HT1080 (cell line): ENCODE data around the gene NTSR1. TPM values are rescaled to one million over a fixed set of nuclear protein-coding genes. Genes with fewer than 3 reads are reported as not detected.

Experiments used
- DNase-seq: peaks from one replicate; pipeline ENCODE4 v3.0.0-alpha.2; 2015; ENCODE audit warnings: low read depth
- total RNA-seq: library from RNA; depleted of rRNA; stranded (reverse); fragments of >200 nt; shearing (Covaris generic); gene quantifications from 2 replicates; pipeline ENCODE4 v1.2.3, GENCODE V29; 2014

Gene NTSR1
- total RNA-seq, 1 experiment from 2014 or later: 0.19 TPM

DNA sequence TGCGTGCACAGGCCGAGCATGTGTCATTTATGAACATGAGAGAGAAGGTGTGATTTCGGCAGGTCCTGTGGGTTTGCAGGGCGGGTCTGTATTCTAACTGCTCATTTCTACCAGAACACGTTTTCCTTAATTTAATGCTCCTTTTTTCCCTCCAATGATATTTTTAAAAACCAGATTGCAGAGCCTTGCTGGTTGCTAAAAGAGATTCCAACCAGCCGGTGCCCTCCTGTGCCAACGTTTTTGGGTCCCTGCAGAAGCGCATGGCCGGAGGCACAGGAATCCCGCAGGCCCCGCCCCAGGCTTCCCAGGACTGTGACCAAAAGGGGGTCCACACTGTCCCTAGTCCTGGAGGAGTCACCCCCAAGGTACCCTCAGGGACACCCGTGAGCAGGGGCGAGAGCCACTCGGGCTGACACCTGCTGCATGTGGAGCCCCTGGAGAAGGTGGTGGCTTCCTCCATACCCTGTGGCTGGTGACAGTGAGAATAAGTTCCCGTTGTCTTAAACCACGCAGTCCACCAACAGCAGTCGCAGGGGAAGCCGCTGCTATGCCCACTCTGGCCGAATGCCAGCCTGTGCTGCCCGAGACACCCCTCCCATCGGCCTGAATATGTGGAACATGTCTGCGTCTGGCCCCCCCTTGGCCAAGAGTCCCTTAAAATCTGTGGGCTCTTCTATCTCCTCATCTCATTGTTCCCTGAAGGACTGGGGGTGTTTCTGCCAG is 15.7 kb upstream of the NTSR1 start:
- no peak for DNase-seq

DNA sequence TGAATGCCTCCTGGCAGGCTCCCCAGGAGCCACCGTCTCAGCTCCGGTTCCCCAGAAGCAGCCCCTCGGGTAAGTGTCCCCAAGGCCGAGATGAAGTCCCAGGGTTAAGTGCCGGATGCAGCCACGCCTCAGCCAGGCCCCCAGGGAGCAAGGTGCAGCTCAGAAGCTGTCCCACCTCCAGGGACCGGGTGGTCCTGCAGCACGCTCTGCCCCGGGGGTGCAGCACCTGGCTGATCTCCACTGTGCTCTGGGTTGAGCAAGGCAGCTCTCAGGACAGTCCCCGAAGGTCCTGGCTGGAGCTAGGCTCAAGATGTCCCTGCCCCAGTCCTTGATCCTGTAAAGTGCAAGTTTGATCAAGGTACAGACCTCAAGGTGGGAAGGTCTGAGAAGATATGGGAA is 15.1 kb upstream of the NTSR1 start:
- no peak for DNase-seq

DNA sequence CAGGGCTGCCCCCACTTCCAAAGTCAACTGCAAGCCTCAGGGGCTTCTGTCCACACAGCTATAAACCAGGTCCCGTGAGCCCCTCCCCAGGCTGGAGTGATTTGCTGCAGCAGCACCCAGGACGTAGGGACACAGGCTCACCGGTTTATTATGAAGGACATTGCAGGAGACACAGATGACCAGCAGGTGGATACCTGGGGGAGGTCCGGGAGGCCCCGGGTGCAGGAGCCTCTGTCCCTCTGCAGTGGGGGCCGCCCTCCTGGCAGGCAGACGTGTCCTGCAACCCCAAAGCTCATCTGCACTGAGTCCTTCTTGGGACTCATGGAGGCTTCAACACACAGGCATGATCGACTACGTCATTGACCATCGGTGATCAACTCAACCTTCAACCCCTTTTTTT is 14.5 kb upstream of the NTSR1 start:
- DNase-seq: no peak

DNA sequence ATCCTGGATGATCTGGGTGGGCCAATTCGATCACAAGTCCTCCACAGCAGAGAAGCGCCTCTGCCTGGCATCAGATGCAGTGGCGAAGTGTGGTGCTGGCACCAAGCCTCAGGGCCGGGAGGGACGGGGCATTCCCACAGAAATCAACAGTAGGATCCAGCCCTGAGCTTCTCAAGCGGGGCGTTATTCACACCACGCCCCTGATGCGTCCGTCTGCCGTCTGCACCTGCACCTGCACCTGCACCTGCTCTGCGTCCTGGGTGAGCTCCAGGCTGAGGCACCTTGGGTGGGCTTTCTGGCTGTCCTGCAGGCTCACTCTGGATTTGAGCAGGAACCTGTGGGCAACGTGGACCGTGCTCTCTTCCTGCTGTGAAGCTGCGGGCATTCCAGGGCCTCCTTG is 13.8 kb upstream of the NTSR1 start:
- DNase-seq: no peak

DNA sequence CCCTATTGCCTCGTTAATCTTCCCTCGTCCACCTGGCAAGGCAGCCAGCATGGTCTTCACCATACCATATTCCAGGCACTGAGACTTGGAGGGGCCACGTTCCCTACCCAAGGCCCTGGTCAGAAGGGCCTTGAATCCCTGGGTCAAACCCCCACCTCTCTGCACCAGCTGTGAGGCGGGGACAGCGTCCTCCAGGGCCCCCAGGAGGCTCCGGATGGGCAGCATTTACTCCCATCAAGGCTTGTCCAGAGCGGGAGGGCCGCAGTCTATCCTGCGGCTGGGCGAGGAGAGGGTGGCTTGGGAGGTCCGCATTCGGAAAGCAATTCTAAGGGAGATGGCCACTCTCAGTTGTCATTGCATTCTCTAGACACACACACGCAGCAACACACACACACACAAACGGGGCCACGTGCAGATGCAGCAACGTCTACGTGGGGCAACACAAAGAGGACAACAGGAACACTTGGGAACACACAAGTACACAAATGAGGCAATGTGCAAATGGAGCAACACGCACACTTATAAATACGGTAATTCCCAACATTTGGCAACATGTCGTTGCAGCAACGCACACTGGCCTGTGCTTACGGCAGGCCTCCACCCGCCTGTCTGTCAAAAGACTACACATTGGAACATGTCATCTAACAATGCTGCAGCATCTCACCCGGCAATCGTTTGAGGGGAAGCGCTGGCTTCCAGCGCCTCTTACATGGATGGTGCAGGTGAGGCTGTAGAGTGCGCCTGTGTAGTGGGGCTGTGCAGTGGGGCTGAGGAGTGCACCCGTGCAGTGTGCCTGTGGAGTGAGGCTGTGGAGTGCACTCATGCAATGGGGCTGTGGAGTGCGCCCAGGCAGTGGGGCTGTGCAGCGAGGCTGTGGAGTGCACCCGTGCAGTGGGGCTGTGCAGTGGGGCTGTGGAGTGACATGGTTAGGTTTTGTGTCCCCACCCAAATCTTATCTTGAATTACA is 12.9 kb upstream of the NTSR1 start:
- no peak for DNase-seq

DNA sequence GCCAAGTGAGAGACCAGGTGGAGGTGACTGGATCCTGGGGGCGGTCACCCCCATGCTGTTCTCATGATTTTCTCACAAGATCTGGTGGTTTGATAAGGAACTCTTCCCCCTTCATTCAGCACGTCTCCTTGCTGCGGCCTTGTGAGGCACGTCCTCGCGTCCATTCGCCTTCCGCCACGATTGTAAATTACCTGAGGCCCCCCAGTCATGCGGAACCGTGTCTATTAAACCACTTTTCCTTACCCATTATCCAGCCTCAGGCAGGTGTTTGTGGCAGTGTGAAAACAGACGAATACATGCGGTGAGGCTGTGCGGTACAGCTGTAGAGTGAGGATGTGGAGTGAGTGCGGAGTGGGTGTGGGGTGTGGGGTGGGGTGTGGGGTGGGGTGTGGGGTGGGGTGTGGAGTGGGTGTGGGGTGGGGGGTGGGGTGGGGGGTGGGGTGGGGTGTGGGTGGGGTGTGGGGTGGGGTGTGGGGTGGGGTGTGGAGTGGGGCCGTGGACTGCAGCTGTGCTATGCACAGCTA is 12.1 kb upstream of the NTSR1 start:
- DNase-seq: no peak

DNA sequence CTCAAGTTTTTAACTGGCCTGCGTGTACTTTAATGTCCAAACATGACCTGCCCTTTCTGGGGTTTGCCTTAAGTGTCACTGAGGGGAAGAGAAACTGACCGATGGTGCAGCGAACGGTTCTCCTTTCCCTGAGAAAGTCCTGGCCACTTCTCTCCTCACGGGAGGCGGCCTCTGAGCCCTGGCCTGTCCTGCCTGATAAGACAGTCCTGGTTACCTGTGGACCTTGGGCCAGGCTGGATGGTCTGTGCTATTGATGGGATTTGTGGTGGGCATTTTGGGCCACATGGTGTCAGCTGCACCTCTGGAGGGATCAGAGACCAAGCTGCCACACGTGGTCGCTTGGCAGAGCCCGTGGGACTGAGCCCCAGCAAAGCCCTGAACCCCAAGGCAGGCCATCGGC is 11.6 kb upstream of the NTSR1 start:
- DNase-seq: no peak

DNA sequence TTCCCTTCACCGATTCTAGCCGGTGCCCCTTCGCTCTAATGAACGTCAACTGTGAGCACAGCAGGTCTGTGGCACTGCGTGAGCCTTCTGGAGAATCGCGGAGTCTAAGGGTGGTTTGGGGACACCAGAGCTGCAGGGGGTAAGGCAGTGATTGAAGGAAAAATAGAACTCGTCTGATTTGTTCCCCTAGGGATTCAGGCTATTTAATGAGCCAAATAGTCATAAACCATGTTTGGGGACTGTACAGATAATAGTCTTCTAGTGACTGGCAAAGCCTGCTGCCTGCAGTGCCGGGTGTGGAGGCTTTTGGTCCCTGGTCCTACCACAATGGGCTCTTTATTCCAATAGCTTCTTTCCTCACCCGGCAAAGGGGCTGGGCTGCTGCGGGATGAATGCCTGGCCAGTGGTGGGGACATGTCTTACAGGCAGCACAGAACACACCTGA is 11.1 kb upstream of the NTSR1 start:
- DNase-seq: no peak

DNA sequence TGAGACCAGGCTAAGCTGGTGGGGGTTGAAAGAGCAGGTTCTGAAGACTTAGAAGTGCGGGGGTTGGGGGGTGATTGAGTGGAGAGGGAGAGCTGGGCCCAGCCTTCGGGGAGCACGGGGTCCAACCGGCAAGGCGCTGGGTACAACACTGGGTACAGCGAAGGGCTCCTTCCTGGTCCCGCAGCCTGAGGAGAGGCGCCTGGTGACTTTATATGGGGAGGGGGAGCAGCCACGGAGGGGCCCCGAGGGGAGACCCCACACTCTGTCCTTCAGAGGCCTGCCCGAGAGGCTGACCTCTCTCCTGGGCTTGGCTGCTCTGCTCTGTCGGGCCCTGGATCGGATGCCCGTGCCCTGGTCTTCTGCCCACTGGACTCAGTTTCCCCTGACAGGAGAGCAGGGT is 10.4 kb upstream of the NTSR1 start:
- DNase-seq: no peak

DNA sequence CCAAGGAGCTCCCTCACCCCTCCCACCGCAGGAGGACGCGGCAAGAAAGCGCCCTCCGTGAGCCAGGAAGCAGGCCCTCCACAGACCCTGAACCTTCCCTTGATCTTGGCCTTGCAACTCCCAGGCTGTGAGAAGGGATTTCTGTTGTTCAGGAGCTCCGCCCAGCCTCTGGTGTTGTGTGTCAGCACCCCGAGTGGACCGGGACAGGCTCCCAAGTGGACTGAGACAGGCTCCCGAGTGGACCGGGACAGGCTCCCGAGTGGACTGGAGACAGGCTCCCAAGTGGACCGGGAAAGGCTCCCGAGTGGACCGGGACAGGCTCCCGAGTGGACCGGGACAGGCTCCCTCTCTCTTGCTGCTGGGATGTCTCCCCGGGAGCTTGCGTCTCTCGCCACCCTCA is 9.3 kb upstream of the NTSR1 start:
- no peak for DNase-seq

DNA sequence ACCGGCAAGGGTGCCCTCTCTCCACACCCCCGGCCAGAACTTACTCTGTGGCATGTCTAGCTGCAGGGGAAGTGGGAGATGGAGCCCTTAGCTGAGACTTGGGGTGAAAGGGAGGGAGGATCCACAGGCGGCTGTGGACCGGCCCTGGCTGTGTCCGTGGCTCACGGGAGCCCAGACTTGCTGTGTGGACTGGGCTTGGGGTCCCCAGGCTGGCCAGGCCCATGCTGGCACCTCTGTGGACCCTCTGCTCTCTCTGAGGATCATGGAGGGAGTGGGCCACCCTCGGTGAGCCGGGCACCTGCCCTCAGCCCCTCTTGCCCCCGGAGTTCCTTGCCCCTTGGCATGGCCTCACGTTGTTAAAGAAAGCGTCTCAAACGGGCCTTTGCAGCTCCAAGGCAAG is 8.9 kb upstream of the NTSR1 start:
- no peak for DNase-seq

DNA sequence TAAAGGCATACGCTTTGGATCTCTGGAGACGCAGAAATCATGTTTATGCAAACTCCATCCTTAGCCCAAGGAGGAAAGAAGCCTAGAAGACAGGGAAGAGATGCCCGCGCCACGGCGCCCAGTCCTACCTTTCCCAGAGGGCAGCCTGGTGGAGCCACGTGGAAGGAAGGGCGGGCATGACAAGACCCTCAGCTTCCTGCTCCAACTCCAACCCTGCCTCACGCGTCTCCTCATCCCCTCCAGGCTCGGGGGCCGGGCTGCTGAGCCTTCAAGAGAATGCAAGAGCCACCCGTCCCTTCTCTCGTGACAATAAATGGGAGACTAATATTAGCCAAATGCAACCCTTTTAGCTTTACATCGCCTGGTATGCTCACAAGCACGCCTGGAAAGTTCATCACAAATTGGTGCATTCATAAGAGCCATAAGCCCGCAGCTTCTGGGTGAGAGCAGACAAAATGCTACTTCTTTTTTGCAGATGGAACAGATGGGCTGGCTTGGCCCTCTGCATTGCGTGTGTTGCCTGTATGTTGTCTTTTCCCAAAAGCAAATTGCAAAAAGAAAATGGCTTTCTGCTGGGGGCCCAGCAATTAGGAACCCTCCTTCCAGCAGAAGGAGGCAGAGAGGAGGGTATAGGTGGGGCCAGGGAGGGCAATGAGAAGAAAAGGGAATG is 8.2 kb upstream of the NTSR1 start:
- no peak for DNase-seq

DNA sequence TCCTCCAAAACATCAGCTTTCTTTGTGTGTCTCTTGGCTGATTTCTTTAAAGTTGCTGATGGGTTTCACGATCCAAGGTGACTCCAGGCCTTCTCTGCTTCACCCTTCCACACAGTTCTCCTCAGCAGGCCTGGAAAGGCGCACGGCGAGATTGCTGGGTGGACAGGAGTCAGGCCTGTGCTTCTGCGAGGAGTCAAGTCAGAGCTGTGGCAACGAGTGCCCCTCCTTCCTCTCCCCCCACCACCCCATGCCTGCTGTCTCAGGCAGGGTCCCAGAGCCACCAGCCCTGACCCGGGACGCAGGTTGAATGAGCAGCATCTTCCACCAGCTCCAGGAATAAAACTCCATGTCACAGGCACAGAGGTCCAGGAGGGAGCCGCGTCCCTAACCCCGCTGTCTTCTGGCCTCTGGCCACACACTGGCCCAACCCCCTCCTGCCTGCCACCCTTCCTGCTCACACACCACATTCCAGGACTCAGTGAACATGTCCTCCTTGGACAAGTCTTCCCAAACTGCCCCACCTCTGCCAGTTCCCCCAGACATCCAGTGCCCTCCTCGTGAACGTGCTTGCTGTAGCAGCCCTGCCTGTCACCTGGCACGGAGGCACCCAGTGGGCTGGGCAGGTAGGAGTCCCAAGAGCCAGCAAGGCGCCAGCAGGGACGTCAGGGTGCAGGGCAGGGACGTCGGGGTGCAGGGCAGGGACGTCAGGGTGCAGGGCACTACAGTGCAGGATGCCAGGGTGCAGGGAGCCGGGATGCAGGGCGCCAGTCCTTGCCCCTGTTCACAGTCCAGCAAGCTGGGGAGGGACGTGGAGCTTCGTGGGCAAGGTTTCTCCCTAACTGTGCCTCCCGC is 7.2 kb upstream of the NTSR1 start:
- no peak for DNase-seq

DNA sequence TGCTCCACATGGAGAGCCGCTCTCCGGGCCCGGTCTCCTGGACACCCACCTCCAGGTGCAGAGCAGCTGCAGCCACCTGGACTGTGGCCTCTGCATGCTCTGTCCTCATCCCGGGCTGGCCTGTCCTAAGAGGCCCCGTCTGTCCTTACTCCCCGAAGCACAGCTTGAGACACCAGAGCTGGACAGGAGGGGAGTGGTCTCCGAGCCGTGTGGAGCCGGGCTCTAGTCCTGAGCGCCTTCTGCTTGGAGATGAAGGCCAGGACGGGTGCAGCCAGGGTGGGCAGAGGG is 6.7 kb upstream of the NTSR1 start:
- DNase-seq: no peak

DNA sequence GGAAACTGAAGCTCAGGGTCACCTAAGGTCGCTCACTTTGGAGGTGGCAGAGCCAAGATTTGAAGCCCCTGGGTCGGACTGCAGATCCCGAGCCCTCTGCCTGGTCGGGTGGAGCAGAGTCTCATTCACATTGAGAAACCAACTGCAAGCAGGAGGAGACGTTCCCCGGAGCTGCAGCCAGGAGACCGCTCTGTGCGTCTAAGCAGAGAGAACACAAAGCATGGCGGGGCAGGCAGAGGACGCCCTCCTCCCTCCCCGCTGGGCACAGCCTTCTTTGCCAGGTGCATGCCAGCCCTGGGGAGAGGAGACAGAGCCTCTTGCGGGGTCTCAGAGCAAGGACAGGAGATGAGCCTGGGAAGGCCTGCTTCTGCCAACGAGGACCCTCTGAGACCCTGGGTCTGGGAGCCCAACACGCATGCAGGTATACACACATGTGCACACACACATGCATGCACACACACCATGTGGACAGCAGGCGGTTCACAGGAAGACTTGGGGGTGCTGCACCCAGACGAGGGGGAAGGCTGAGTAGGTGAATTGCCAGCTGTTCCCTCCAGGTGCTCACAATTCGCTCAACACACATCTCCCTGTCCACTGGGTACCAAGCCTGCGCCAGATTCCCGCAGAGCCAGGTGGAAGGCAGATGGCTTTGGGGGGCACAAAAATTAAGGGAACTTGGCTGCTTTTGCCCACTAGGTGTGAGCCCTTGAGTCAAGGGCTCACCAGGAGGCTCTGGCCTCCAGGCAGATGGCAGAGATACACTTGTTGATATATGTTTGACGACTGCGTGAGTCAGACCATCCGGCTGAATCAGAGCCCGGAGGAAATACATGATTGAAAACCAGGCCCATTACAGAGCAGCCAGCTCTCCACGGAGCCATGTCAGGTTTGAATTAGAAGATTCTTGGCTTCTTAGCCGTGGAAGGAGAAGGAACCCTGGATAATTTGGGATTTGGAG is 5.5 kb upstream of the NTSR1 start:
- peak; percentile 94 for DNase-seq

DNA sequence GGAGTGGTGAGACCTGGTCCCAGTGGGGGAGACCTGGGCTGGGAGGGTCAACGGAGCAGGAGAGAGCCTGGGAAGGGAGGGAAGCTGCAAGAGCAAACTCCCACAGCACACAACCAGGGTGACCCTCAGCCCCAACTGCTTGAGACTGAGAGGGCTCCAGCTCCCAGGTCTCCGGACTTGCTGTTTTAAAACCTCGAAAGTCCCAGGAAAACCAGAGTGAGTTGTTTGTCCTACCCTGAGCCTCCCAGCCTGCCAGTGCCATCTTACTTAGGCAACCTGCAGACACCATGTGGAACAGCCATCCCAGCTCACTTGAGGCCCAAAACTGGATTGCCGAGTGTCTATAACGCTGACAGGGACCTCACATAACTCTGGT is 4.8 kb upstream of the NTSR1 start:
- no peak for DNase-seq

DNA sequence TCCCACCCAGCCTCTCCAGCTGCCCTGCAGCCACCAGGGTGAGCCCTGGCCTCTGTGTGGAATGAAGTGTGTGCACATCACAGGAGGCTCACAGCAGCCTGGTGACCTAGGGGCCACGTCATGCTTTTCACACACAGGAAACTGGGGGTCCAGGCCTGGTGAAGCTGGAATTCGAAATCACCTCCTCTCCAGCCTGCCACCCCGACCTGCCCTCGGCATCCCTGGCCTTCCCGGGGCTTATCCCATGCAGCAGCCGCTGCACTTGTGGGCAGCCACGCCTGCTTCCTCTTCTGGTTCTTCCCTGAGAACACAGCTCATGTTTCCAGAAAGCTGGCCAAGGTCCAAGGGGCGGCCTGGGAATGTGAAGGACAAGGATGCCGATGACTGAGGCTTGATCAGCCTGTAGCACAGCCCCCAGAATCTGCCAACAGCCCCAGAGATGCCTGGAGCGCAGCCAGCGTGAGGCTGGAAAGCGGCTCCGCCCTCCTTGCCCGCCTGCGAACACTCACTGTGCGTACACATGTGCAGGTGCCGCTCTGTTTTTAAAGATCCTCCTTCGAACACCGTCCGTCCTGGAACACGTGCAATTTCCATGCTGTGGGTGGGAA is 4.2 kb upstream of the NTSR1 start:
- DNase-seq: peak; percentile 99

DNA sequence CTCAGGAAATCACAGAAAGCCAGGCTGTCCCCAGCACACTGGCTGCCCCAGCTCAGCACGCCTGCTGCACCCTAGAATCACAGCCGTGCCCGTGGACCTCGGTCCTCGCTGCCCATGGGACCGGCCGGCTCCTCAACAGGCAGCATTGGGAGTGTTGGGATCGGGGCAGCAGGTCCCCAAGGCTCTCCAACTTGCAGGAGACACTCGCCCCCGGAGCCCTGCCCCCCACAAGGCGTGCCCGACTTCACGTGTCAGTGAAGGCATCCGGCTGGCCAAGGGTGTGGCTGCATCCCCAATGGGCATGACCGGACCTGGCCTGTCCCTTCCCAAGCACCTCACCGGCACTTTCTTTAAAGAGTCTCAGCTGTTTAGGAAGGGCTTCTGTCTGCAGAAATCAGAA is 3.0 kb upstream of the NTSR1 start:
- DNase-seq: no peak

DNA sequence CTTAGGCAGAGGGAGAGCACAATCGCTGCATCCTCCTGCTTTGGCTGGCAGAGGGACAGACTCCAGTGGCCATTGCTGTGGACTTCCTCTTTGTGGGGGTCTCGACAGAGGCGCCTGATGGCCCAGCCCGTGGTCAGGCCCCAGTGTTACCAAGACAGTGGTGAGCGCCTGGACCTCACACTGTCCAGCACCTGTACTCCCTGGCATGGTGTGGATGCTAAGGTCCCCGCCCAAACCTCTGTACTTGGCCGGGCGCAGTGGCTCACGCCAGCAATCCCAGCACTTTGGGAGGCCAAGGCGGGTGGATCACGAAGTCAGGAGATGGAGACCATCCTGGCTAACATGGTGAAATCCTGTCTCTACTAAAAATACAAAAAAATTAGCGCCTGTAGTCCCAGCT is 2.3 kb upstream of the NTSR1 start:
- DNase-seq: no peak

DNA sequence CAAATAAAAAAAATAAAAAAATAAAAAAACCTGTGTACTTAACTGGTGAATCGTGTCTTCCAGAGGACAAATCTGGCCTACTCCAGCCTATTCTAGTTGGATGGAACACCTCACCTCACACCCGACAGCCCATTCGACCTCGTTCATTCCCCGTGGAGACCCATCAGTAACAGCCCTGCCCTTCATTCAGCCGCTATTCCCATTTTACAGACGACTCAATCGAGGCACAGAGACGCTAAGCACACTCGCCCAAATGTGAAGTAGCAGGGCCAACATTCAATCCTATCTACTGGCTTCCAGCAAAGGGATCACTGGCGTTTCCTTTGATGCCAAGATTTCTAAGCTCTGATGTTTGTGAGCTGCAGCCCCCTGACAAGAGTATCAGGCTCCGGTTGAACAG is 1.8 kb upstream of the NTSR1 start:
- no peak for DNase-seq
